Stimulated activated CD4-positive, alpha-beta T cell treated with anti-CD3 and anti-CD28 coated beads, Interleukin-1b, Interleukin-23, amount 100 ng/mL, for 4 hours (primary cell): ENCODE data around the gene RRBP1.

ENCODE experiments used
- DNase-seq, 2 donors: peaks; one replicate each; pipeline ENCODE4 v3.0.0-alpha.2; 2020; ENCODE audit warnings: low read depth in 2 of 2

RRBP1 gene

GRCh38 chr20:17634661-17635331, 47.2 kb downstream of the RRBP1 start:
- no peak for DNase-seq

GRCh38 chr20:17633850-17634500, 48.1 kb downstream of the RRBP1 start:
- DNase-seq: no peak

GRCh38 chr20:17633221-17633849, 48.7 kb downstream of the RRBP1 start:
- no peak for DNase-seq

- no peak for DNase-seq
These were observed 50.3 kb downstream of the RRBP1 start for GRCh38 chr20:17631576-17632319.

- DNase-seq: no peak
These were observed 51.2 kb downstream of the RRBP1 start for GRCh38 chr20:17630806-17631195.

- DNase-seq: no peak
These were observed 51.8 kb downstream of the RRBP1 start for GRCh38 chr20:17630151-17630805.

GRCh38 chr20:17629678-17630089, 52.4 kb downstream of the RRBP1 start:
- DNase-seq: no peak

GRCh38 chr20:17629025-17629424, 53.0 kb downstream of the RRBP1 start:
- no peak for DNase-seq

GRCh38 chr20:17628101-17628841, 53.8 kb downstream of the RRBP1 start:
- no peak for DNase-seq

- DNase-seq: no peak
These were observed 54.7 kb downstream of the RRBP1 start for GRCh38 chr20:17627101-17627955.

- no peak for DNase-seq
These were observed 55.6 kb downstream of the RRBP1 start for GRCh38 chr20:17626217-17627007.

- DNase-seq: no peak
These were observed 56.6 kb downstream of the RRBP1 start for GRCh38 chr20:17625246-17626051.

GRCh38 chr20:17624551-17625245, 57.3 kb downstream of the RRBP1 start:
- DNase-seq: no peak

GRCh38 chr20:17624070-17624469, 58.0 kb downstream of the RRBP1 start:
- no peak for DNase-seq

GRCh38 chr20:17622851-17623508, 59.1 kb downstream of the RRBP1 start:
- no peak for DNase-seq

GRCh38 chr20:17622086-17622850, 59.8 kb downstream of the RRBP1 start:
- no peak for DNase-seq
